HCT116 (cell line): Measurements from ENCODE around the gene POLD1. TPM values are rescaled to one million over a fixed set of nuclear protein-coding genes. Genes with fewer than 3 reads are reported as not detected.

Experiments
- ATAC-seq: fragments of 200-7000 bp; cut with Tn5 transposase; 2 replicates; pipeline ENCODE4 v1.9.1; 2020; ENCODE audit warnings: mild to moderate bottlenecking, moderate library complexity
- BruUV-seq: library from RNA; stranded (reverse); fragments of 400-500 nt; replicated peaks from 2 replicates; lab custom pipeline; 2021; lab: Mats Ljungman, UMichigan
- CTCF ChIA-PET: fragments of 300-600 bp; sonication (Branson Sonifier 250); formaldehyde crosslinking; loops from one replicate; lab custom pipeline; 2021; ENCODE audit warnings: antibody characterized with exemption; lab: Charles Lee
- POLR2A ChIA-PET: fragments of 300-600, 350-600 bp; sonication (Branson Sonifier 250); formaldehyde crosslinking; loops from one replicate; lab custom pipeline; 2021; ENCODE audit warnings: antibody characterized with exemption; lab: Charles Lee
- RAD21 ChIA-PET, 2 experiments: fragments of 300-600 bp; sonication (Branson Sonifier 250); formaldehyde crosslinking; loops; one replicate each; lab custom pipeline; 2023; ENCODE audit warnings: low total read pairs in 2 of 2; ENCODE audit not compliant: uncharacterized antibody in 2 of 2, unreplicated experiment in 2 of 2, low non-redundant PET in 1 of 2; lab: Charles Lee
- DNase-seq: peaks from one replicate; pipeline ENCODE4 v3.0.0-alpha.2; 2010; ENCODE audit warnings: low read depth, low spot score
- H2AFZ ChIP-seq: fragments of 200-600 bp; shearing (Covaris generic), sonication (generic); 2 replicates; pipeline ENCODE4 v1.6.1; 2017; ENCODE audit warnings: low read depth, mixed run types, mixed read lengths, antibody characterized with exemption, low read length; ENCODE audit not compliant: poor library complexity, severe bottlenecking
- H3K27ac ChIP-seq: 2 replicates; pipeline ENCODE4 v1.5.1; 2012; ENCODE audit warnings: low read depth, low read length
- H3K27me3 ChIP-seq: fragments of 200-600 bp; sonication (generic); 2 replicates; pipeline ENCODE4 v1.6.1; 2016; ENCODE audit warnings: mixed run types, low read length, mixed read lengths; ENCODE audit not compliant: insufficient read depth
- H3K36me3 ChIP-seq, 2 experiments: fragments of 200-500 bp in 1 of 2; fragments of 200-600 bp in 1 of 2; sonication (Bioruptor generic) in 1 of 2; sonication (generic) in 1 of 2; 2 replicates each; pipeline versions ENCODE4 v1.5.1 to v1.6.1; 2014 to 2016; ENCODE audit warnings: low read length in 2 of 2, inconsistent platforms in 1 of 2, mixed read lengths in 1 of 2, mixed run types in 1 of 2; ENCODE audit not compliant: insufficient read depth in 2 of 2, control insufficient read depth in 1 of 2
- H3K4me1 ChIP-seq, 2 experiments: fragments of 200-600 bp in 1 of 2; sonication (generic) in 1 of 2; 2 replicates each; pipeline versions ENCODE4 v1.5.1 to v1.6.1; 2012 to 2017; ENCODE audit warnings: low read length in 2 of 2, inconsistent platforms in 1 of 2, mild to moderate bottlenecking in 1 of 2, mixed read lengths in 1 of 2, mixed run types in 1 of 2, moderate library complexity in 1 of 2; ENCODE audit not compliant: insufficient read depth in 2 of 2, control insufficient read depth in 1 of 2
- H3K4me2 ChIP-seq: fragments of 200-600 bp; sonication (generic); 2 replicates; pipeline ENCODE4 v1.6.1; 2017; ENCODE audit warnings: mixed run types, low read length, mixed read lengths
- H3K4me3 ChIP-seq, 2 experiments: fragments of 200-600 bp in 1 of 2; sonication (generic) in 1 of 2; replicated peaks in 1 of 2; 2 replicates each; pipeline ENCODE4 v1.5.1; 2011 to 2016; ENCODE audit warnings: low read length in 2 of 2, control low read depth in 1 of 2, low read depth in 1 of 2, mild to moderate bottlenecking in 1 of 2, mixed read lengths in 1 of 2, mixed run types in 1 of 2
- H3K79me2 ChIP-seq: fragments of 200-600 bp; sonication (generic); 2 replicates; pipeline ENCODE4 v1.6.1; 2017; ENCODE audit warnings: mild to moderate bottlenecking, mixed run types, low read length, moderate library complexity, mixed read lengths; ENCODE audit not compliant: insufficient read depth
- H3K9ac ChIP-seq: fragments of 200-600 bp; sonication (generic); 2 replicates; pipeline ENCODE4 v1.6.1; 2016; ENCODE audit warnings: low read length, mixed read lengths
- H3K9me2 ChIP-seq: fragments of 200-600 bp; sonication (generic), shearing (Covaris generic); 2 replicates; pipeline ENCODE4 v1.6.1; 2017; ENCODE audit warnings: mixed run types, mild to moderate bottlenecking, moderate library complexity; ENCODE audit not compliant: insufficient read depth
- H3K9me3 ChIP-seq, 2 experiments: fragments of 200-500 bp in 1 of 2; fragments of 200-600 bp in 1 of 2; sonication (Bioruptor generic) in 1 of 2; sonication (generic) in 1 of 2; 2 replicates each; pipeline ENCODE4 v1.6.1; 2014 to 2017; ENCODE audit warnings: low read length in 2 of 2, mixed read lengths in 2 of 2, inconsistent platforms in 1 of 2, low read depth in 1 of 2, mild to moderate bottlenecking in 1 of 2, mixed run types in 1 of 2, moderate library complexity in 1 of 2; ENCODE audit not compliant: control insufficient read depth in 1 of 2, insufficient read depth in 1 of 2
- H4K20me1 ChIP-seq: fragments of 200-600 bp; sonication (generic), shearing (Covaris generic); 2 replicates; pipeline ENCODE4 v1.6.1; 2017; ENCODE audit warnings: mixed run types, mild to moderate bottlenecking, moderate library complexity; ENCODE audit not compliant: insufficient read depth
- CBX3 ChIP-seq: IDR thresholded peaks from 2 replicates; pipeline ENCODE4 v1.6.1; 2012; ENCODE audit warnings: low read depth
- CEBPB ChIP-seq: IDR thresholded peaks from 2 replicates; pipeline ENCODE4 v1.6.1; 2012; ENCODE audit warnings: low read depth
- CTCF ChIP-seq, 3 experiments: fragments of 200-600 bp in 1 of 3; sonication (generic) in 1 of 3; IDR thresholded peaks in 2 of 3; conservative IDR thresholded peaks in 1 of 3; 2 replicates each; pipeline ENCODE4 v1.5.1; 2012 to 2017; ENCODE audit warnings: low read depth in 2 of 3, low read length in 2 of 3, antibody characterized with exemption in 1 of 3, borderline replicate concordance in 1 of 3, control low read depth in 1 of 3, mild to moderate bottlenecking in 1 of 3, mixed read lengths in 1 of 3, mixed run types in 1 of 3, moderate library complexity in 1 of 3; ENCODE audit not compliant: insufficient read depth in 1 of 3
- EGR1 ChIP-seq: IDR thresholded peaks from 2 replicates; pipeline ENCODE4 v1.6.1; 2012; ENCODE audit warnings: low read depth
- EZH2 ChIP-seq: fragments of 200-600 bp; sonication (generic); IDR thresholded peaks from 2 replicates; pipeline ENCODE4 v1.6.1; 2017; ENCODE audit warnings: antibody characterized with exemption, mixed run types
- EZH2phosphoT487 ChIP-seq: fragments of 200-600 bp; IDR thresholded peaks from 2 replicates; pipeline ENCODE4 v1.6.1; 2018; ENCODE audit warnings: antibody characterized with exemption, borderline replicate concordance
- FOSL1 ChIP-seq: IDR thresholded peaks from 2 replicates; pipeline ENCODE4 v1.6.1; 2012; ENCODE audit warnings: low read depth
- MAX ChIP-seq: IDR thresholded peaks from 2 replicates; pipeline ENCODE4 v1.6.1; 2012
- POLR2AphosphoS5 ChIP-seq: IDR thresholded peaks from 2 replicates; pipeline ENCODE4 v1.6.1; 2011; ENCODE audit warnings: mild to moderate bottlenecking, low read depth, low read length, moderate library complexity
- RAD21 ChIP-seq: IDR thresholded peaks from 2 replicates; pipeline ENCODE4 v1.6.1; 2012; ENCODE audit warnings: low read depth, mild to moderate bottlenecking
- SIN3A ChIP-seq: IDR thresholded peaks from 2 replicates; pipeline ENCODE4 v1.6.1; 2012; ENCODE audit warnings: low read depth
- TCF7L2 ChIP-seq: IDR thresholded peaks from 2 replicates; pipeline ENCODE4 v1.7.0; 2011; ENCODE audit warnings: borderline replicate concordance, inconsistent platforms; ENCODE audit not compliant: insufficient read depth, insufficient read length; ENCODE audit errors: extremely low read depth
- ZBTB33 ChIP-seq: IDR thresholded peaks from 2 replicates; pipeline ENCODE4 v1.6.1; 2011; ENCODE audit warnings: mild to moderate bottlenecking, low read length, moderate library complexity; ENCODE audit not compliant: insufficient replicate concordance; ENCODE audit errors: extremely low read depth
- ZFX ChIP-seq: fragments of 450-650 bp; IDR thresholded peaks from 2 replicates; pipeline ENCODE4 v1.6.1; 2017
- intact Hi-C: fragments of 100-400 bp; cut with micrococcal nuclease; formaldehyde crosslinking; loops from 2 replicates; pipeline ENCODE4 v1.10.0; 2022
- total RNA-seq: library from RNA; stranded (reverse); gene quantifications from one replicate; pipeline ENCODE4 v1.2.1, GENCODE V29; 2021; ENCODE audit not compliant: unreplicated experiment

Gene POLD1
- total RNA-seq, 1 experiment from 2014 or later: 122 TPM

- H3K27ac ChIP-seq: no peak overlapping the region
- no peak overlapping the region for H3K4me2 ChIP-seq
- ChIA-PET POLR2A (no interaction called here), RAD21 (no interaction called here), CTCF (no interaction called here)
- no peak overlapping the region for H2AFZ ChIP-seq
- no peaks in the 10 kb centered on the region for H3K79me2 ChIP-seq
- no peak for ATAC-seq
- no peaks in the 10 kb centered on the region for H4K20me1 ChIP-seq
- DNase-seq: no peak
- no peak overlapping the region for H3K4me3 ChIP-seq
- intact Hi-C loops: no loop called here
- H3K9ac ChIP-seq: no peak overlapping the region
- H3K4me1 ChIP-seq: peaks cover 6 to 21% of the 10 kb centered on the region in 2 experiments
- BruUV-seq: no TSS peak
- H3K9me2 ChIP-seq: no peaks in the 10 kb centered on the region
- H3K27me3 ChIP-seq: no peaks in the 10 kb centered on the region
- H3K9me3 ChIP-seq: no peaks in the 10 kb centered on the region
- H3K36me3 ChIP-seq: no peaks in the 10 kb centered on the region
- no peak for TF ChIP-seq TCF7L2
- TF ChIP-seq CEBPB: no peak
- TF ChIP-seq SIN3A: no peak
- no peak for TF ChIP-seq RAD21
- TF ChIP-seq CBX3: no peak
- TF ChIP-seq FOSL1: no peak
- no peak for TF ChIP-seq CTCF (IDR thresholded peaks at IDR 0.05 in 2 of 3, conservative IDR thresholded peaks at IDR 0.05 in 1 of 3; ENCODE audit: borderline replicate concordance in 1 of 3, insufficient read depth in 1 of 3, low read depth in 2 of 3, low read length in 2 of 3)
- TF ChIP-seq, all 23 proteins: peak for 0
Observed at GRCh38 chr19:50435627-50436026, 51.5 kb downstream of the POLD1 start.

GRCh38 chr19:50437862-50438449 is 53.8 kb downstream of the POLD1 start:
- RAD21 ChIA-PET: no interaction called here
- no peak overlapping the region for H3K27ac ChIP-seq
- POLR2A ChIA-PET: no interaction called here
- TF ChIP-seq EZH2phosphoT487: no peak
- TF ChIP-seq POLR2AphosphoS5: no peak
- TF ChIP-seq EZH2: no peak
- TF ChIP-seq FOSL1: no peak
- TF ChIP-seq CEBPB: no peak
- no peak for TF ChIP-seq ZFX
- TF ChIP-seq CBX3: no peak
- TF ChIP-seq SIN3A: no peak
- no peak for TF ChIP-seq TCF7L2
- no peak for TF ChIP-seq MAX
- no peak for TF ChIP-seq ZBTB33
- no peak for TF ChIP-seq EGR1
- H3K9me3 ChIP-seq: no peaks in the 10 kb centered on the region
- DNase-seq (no peak), ATAC-seq (no peak)
- intact Hi-C loops: no loop called here
- no peak overlapping the region for H3K4me2 ChIP-seq
- no peak overlapping the region for H3K9ac ChIP-seq
- H3K79me2 ChIP-seq: no peaks in the 10 kb centered on the region
- CTCF ChIA-PET: no interaction called here
- H3K27me3 ChIP-seq: no peaks in the 10 kb centered on the region
- H2AFZ ChIP-seq: no peak overlapping the region
- no TSS peak for BruUV-seq
- H3K9me2 ChIP-seq: no peaks in the 10 kb centered on the region
- no peak overlapping the region for H3K4me3 ChIP-seq
- no peaks in the 10 kb centered on the region for H3K36me3 ChIP-seq
- peaks cover 0 to 4% of the 10 kb centered on the region in 2 experiments; a peak in 1 of 4 replicates for H3K4me1 ChIP-seq
- H4K20me1 ChIP-seq: no peaks in the 10 kb centered on the region
